Left ventricle myocardium inferior (tissue), 1 donor: ENCODE data around the gene MAGI1. TPM values are rescaled to one million over a fixed set of nuclear protein-coding genes. Genes with fewer than 3 reads are reported as not detected.

Experiments used
- DNase-seq: peaks from one replicate; pipeline ENCODE4 v3.0.0-alpha.2; 2020
- H3K27ac ChIP-seq: fragments of 200-600 bp; replicated peaks from 2 replicates; pipeline ENCODE4 v1.8.0; 2021
- H3K27me3 ChIP-seq: fragments of 200-600 bp; 2 replicates; pipeline ENCODE4 v1.8.0; 2021; ENCODE audit warnings: low read depth
- H3K36me3 ChIP-seq: fragments of 200-600 bp; 2 replicates; pipeline ENCODE4 v1.8.0; 2021
- H3K4me1 ChIP-seq: fragments of 200-600 bp; 2 replicates; pipeline ENCODE4 v1.8.0; 2021
- H3K4me3 ChIP-seq: fragments of 200-600 bp; 2 replicates; pipeline ENCODE4 v1.8.0; 2021; ENCODE audit warnings: mild to moderate bottlenecking, moderate library complexity
- H3K9me3 ChIP-seq: fragments of 200-600 bp; replicated peaks from 2 replicates; pipeline ENCODE4 v1.8.0; 2021
- intact Hi-C: fragments of 100-400 bp; cut with micrococcal nuclease; formaldehyde crosslinking; loops from one replicate; pipeline ENCODE4 v1.11.0; 2022
- total RNA-seq: library from RNA; stranded (reverse); fragmentation: NEBNext Ultra II Directional; extraction: Animal tissue kit (Norgen Biotek cat#: 25700); gene quantifications from one replicate; pipeline ENCODE4 v1.2.1, GENCODE V29; 2021
- TF ChIP-seq, protein P1 (sequence below): fragments of 200-600 bp; IDR thresholded peaks from 2 replicates; pipeline ENCODE4 v1.8.0; 2021; ENCODE audit warnings: antibody characterized with exemption, mild to moderate bottlenecking, borderline replicate concordance
- donor health status: DM: no; HTN: yes; CAD: no; lungs with severe emphysema.

The MAGI1 gene
- total RNA-seq, 1 donor from 2014 or later, result 36.6 TPM

DNA sequence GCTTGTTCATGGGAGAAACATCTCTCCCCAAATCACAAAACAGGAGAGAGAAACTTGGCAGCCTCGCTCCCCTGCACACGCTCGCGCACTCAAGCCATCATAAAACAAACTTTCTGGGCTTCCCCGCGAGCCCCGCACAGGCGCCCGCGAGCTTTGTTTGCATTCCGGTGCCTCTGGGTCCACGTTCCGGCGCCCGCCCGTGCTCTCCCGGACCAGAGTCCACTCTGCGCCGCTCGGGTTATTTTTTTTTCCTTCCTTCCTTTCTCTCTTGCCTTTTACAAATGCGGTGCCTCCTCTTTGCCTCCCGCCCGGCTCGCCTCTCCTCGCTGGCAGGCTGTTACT, 363 bp downstream of the MAGI1 start:
- TF ChIP-seq, protein P1, sequence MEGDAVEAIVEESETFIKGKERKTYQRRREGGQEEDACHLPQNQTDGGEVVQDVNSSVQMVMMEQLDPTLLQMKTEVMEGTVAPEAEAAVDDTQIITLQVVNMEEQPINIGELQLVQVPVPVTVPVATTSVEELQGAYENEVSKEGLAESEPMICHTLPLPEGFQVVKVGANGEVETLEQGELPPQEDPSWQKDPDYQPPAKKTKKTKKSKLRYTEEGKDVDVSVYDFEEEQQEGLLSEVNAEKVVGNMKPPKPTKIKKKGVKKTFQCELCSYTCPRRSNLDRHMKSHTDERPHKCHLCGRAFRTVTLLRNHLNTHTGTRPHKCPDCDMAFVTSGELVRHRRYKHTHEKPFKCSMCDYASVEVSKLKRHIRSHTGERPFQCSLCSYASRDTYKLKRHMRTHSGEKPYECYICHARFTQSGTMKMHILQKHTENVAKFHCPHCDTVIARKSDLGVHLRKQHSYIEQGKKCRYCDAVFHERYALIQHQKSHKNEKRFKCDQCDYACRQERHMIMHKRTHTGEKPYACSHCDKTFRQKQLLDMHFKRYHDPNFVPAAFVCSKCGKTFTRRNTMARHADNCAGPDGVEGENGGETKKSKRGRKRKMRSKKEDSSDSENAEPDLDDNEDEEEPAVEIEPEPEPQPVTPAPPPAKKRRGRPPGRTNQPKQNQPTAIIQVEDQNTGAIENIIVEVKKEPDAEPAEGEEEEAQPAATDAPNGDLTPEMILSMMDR, result no peak
- H3K27me3 ChIP-seq, result no peaks in the 10 kb centered on the region
- H3K27ac ChIP-seq, result peak overlapping the region; percentile 89
- intact Hi-C loops, result no loop called here
- no peak for DNase-seq
- H3K9me3 ChIP-seq, result no peaks in the 10 kb centered on the region
- peaks cover 52% of the 10 kb centered on the region for H3K4me1 ChIP-seq
- no peaks in the 10 kb centered on the region for H3K36me3 ChIP-seq
- peak overlapping the region; percentile 78 for H3K4me3 ChIP-seq

DNA sequence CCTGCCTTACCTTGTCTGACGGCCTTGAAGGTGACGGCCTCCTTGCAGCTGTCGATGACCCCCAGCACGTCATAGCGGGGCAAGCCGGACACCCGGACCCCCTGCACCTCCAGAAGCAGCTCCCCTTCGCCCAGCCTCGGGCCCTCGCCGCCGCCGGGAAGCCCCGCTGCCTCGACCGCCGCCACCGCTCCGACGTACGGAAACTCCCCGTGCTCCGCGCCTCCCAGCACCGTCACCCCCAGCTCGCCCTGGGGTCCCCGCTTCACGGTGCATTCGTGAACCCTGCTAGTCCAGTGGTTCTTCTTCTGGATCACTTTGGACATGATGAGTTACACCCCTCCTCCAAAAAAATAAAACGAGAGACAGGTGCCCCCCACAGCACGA, 740 bp downstream of the MAGI1 start:
- DNase-seq, result peak; percentile 25
- intact Hi-C loops, result no loop called here
- H3K9me3 ChIP-seq, result no peaks in the 10 kb centered on the region
- no peaks in the 10 kb centered on the region for H3K36me3 ChIP-seq
- peak overlapping the region; percentile 89 for H3K27ac ChIP-seq
- TF ChIP-seq, protein P1, result no peak
- peaks cover 53% of the 10 kb centered on the region for H3K4me1 ChIP-seq
- peak overlapping the region; percentile 78 for H3K4me3 ChIP-seq
- no peaks in the 10 kb centered on the region for H3K27me3 ChIP-seq

DNA sequence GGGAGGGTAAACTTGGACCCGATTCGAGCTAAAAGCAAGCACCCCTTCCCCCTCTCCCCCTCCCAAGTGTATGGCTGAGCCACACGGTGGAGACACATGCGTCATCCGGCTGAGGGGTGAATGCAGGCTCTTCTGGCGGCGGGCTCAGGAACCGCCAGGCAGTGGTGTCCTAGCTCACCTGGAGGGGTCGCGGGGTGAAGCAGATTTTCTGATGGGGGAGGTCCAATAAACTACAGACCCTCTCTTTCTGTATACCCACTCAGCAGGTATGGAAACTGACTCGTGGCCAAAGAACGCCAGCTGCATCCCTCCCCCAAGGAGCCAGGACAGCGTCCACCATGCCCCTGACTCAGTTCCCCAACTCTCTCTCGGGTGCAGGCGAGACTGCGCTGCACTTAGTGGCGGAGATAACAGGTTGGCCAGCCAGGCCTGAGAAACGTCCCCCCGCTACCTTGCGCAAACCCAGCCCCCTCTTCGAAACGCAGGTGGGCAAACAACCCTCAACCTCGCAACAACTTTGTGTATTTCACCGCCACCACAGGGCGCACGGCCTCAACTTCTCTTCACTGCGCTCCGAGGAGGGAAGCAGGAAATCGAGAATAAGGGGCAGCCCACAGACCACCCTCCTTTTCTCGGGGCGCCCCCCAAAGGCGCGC, 1.3 kb downstream of the MAGI1 start:
- intact Hi-C loops, result no loop called here
- H3K36me3 ChIP-seq, result no peaks in the 10 kb centered on the region
- peak; percentile 46 for DNase-seq
- H3K4me1 ChIP-seq, result peaks cover 53% of the 10 kb centered on the region
- H3K4me3 ChIP-seq, result peak overlapping the region; percentile 78
- H3K9me3 ChIP-seq, result no peaks in the 10 kb centered on the region
- H3K27me3 ChIP-seq, result no peaks in the 10 kb centered on the region
- peak overlapping the region; percentile 89 for H3K27ac ChIP-seq
- TF ChIP-seq, protein P1, result peak; percentile 53

DNA sequence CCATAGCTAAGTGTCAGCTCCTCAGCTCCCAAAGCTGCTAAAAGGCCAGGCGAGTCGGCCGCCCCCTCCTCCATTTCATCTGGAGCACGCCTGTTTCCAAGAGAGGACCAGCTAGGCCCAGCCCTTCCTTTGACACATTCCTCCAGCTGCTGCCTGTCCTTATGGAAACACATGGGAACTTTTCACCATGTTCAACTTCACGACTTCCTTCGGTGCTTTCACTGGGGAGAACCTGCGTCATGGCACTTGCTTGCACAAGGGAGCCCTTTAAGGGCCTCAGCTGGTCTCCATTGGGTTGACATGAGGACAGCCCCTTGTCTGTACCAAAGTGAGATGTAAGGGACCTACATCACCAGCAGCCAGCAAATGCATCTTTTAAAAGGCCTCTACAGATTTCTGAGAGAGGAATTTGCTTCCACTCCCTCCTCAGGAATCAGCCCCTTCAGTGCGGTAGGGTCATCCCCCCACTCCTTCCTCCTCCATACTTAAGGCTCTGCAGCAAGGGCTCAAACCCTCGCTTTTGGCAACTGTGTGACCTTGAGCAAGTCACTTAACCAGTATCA, 2.1 kb downstream of the MAGI1 start:
- TF ChIP-seq, protein P1, result no peak
- Histone ChIP-seq H3K27ac (peak overlapping the region; percentile 89), H3K9me3 (no peaks in the 10 kb centered on the region), H3K36me3 (no peaks in the 10 kb centered on the region), H3K4me1 (peaks cover 57% of the 10 kb centered on the region), H3K27me3 (no peaks in the 10 kb centered on the region), H3K4me3 (peak overlapping the region; percentile 78)
- intact Hi-C loops, result no loop called here
- no peak for DNase-seq

DNA sequence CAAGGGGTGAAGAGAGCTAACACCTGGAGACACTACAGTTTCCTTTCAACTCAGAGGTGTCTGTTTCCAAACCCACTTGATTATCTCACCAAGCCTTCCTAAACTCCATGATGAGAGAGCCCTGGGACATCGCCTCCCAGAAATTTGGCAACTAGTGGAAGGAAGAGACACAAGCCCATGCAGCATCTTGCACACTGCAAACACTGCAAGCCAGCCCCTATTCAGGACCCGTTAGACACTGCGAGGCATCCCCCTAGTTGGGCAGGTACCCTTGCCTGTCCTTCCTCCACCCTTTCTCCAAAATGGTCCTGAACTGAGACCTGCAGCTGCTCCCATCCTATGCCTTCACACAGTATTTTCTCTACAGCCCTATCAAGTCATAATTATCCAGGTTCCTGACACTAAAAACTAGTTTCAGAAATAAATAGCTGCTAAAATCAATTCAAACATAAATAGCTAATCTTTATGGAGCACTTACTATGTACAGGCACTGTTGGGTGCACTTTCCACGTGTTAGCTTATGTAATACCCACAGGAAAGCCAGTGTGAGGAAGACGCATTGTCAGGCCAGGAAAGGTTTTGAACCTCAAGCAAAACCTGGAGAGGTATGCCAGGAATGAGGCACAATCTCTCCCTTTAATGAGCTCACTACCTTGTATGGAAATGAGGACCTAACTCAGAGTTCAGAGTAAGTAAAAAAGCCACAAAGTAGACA, 2.8 kb downstream of the MAGI1 start:
- Histone ChIP-seq H3K36me3 (no peaks in the 10 kb centered on the region), H3K4me1 (peaks cover 64% of the 10 kb centered on the region), H3K27me3 (no peaks in the 10 kb centered on the region), H3K27ac (peak overlapping the region; percentile 89), H3K9me3 (no peaks in the 10 kb centered on the region), H3K4me3 (peak overlapping the region; percentile 78)
- TF ChIP-seq, protein P1, result no peak
- DNase-seq, result no peak
- intact Hi-C loops, result no loop called here
